Measurements from ENCODE around the gene SHROOM3.
A peak's percentile ranks its signal among the peaks of the same experiment; 100 is the strongest.

SHROOM3 gene

GRCh38 chr4:76624241-76624681 is 189.2 kb downstream of the SHROOM3 start:
- peaks cover 25% of the 10 kb centered on the region for H3K4me1 ChIP-seq (ENCODE audit: insufficient read depth, low read length)
- no peaks in the 10 kb centered on the region for H3K9me3 ChIP-seq (ENCODE audit: control insufficient read depth, insufficient read depth, low read length)
- peak overlapping the region; percentile 21; the same call in 1 of the 2 replicates for H3K9ac ChIP-seq (ENCODE audit: low read depth, low read length)
- H3K36me3 ChIP-seq (ENCODE audit: insufficient read depth, low read length) = no peaks in the 10 kb centered on the region

- Histone ChIP-seq H3K36me3 (ENCODE audit: insufficient read depth, low read length) (no peaks in the 10 kb centered on the region), H3K4me1 (ENCODE audit: insufficient read depth, low read length) (peaks cover 25% of the 10 kb centered on the region), H3K9me3 (ENCODE audit: control insufficient read depth, insufficient read depth, low read length) (no peaks in the 10 kb centered on the region), H3K9ac (ENCODE audit: low read depth, low read length) (no peak overlapping the region)
Measured at GRCh38 chr4:76624931-76625715, 190.1 kb downstream of the SHROOM3 start.

- no peaks in the 10 kb centered on the region for H3K9me3 ChIP-seq (ENCODE audit: control insufficient read depth, insufficient read depth, low read length)
- no peak overlapping the region for H3K9ac ChIP-seq (ENCODE audit: low read depth, low read length)
- no peaks in the 10 kb centered on the region for H3K36me3 ChIP-seq (ENCODE audit: insufficient read depth, low read length)
- peaks cover 25% of the 10 kb centered on the region for H3K4me1 ChIP-seq (ENCODE audit: insufficient read depth, low read length)
Measured at GRCh38 chr4:76626686-76627465, 191.8 kb downstream of the SHROOM3 start.

- Histone ChIP-seq H3K36me3 (ENCODE audit: insufficient read depth, low read length) (no peaks in the 10 kb centered on the region), H3K9ac (ENCODE audit: low read depth, low read length) (no peak overlapping the region), H3K9me3 (ENCODE audit: control insufficient read depth, insufficient read depth, low read length) (no peaks in the 10 kb centered on the region), H3K4me1 (ENCODE audit: insufficient read depth, low read length) (peaks cover 18% of the 10 kb centered on the region)
Measured at GRCh38 chr4:76628251-76628650, 193.2 kb downstream of the SHROOM3 start.

DNA sequence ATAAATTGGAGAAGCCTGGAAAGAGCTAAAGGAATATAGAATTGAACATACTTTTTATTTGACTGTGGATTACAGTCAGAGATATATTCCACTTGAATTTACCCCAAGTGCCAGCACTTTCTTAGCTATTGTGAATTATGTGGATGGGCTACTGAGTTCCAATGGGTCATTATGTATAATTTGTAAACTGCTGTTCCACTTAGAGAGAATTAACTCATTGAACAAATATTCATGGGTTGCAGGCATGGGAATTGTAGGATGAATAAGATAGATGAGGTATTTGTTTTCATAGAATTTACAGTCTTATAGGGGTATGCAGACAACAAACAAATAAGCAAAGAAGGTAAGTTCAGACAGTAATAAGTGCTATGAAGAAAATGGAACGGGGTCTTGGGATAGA is 195.7 kb downstream of the SHROOM3 start:
- Histone ChIP-seq H3K36me3 (ENCODE audit: insufficient read depth, low read length) (no peaks in the 10 kb centered on the region), H3K9me3 (ENCODE audit: control insufficient read depth, insufficient read depth, low read length) (no peaks in the 10 kb centered on the region), H3K9ac (ENCODE audit: low read depth, low read length) (no peak overlapping the region), H3K4me1 (ENCODE audit: insufficient read depth, low read length) (no peaks in the 10 kb centered on the region)

GRCh38 chr4:76634220-76634619 is 199.2 kb downstream of the SHROOM3 start:
- no peak overlapping the region for H3K9ac ChIP-seq (ENCODE audit: low read depth, low read length)
- H3K4me1 ChIP-seq (ENCODE audit: insufficient read depth, low read length) = no peaks in the 10 kb centered on the region
- H3K36me3 ChIP-seq (ENCODE audit: insufficient read depth, low read length) = no peaks in the 10 kb centered on the region
- no peaks in the 10 kb centered on the region for H3K9me3 ChIP-seq (ENCODE audit: control insufficient read depth, insufficient read depth, low read length)

GRCh38 chr4:76637712-76638361 is 202.8 kb downstream of the SHROOM3 start:
- Histone ChIP-seq H3K4me1 (ENCODE audit: insufficient read depth, low read length) (peaks cover 7% of the 10 kb centered on the region; the same call in 1 of the 2 replicates), H3K36me3 (ENCODE audit: insufficient read depth, low read length) (no peaks in the 10 kb centered on the region), H3K9me3 (ENCODE audit: control insufficient read depth, insufficient read depth, low read length) (no peaks in the 10 kb centered on the region), H3K9ac (ENCODE audit: low read depth, low read length) (no peak overlapping the region)

DNA sequence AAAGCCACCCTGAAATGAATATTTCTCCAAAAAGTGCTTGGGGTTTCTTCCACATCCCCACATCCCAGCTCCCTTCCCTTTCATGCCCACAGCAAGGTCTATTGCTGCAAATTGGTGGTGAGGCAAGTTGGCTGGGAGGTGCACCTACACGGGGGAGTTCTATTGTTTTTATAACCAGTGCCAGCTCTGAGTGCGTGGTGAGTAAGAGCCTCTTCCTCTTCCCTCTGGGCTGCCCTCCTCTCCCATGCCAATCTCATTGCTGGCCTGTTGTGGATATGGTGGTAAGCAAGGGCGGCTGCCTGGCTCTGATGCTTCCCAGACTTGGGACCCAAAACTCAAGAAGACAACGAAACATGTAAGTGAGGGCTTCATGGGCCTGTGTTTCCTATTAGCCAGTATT is 204.3 kb downstream of the SHROOM3 start:
- H3K4me1 ChIP-seq (ENCODE audit: insufficient read depth, low read length) = peaks cover 7% of the 10 kb centered on the region; the same call in 1 of the 2 replicates
- no peaks in the 10 kb centered on the region for H3K36me3 ChIP-seq (ENCODE audit: insufficient read depth, low read length)
- H3K9me3 ChIP-seq (ENCODE audit: control insufficient read depth, insufficient read depth, low read length) = no peaks in the 10 kb centered on the region
- H3K9ac ChIP-seq (ENCODE audit: low read depth, low read length) = no peak overlapping the region

GRCh38 chr4:76640353-76640910 is 205.4 kb downstream of the SHROOM3 start:
- Histone ChIP-seq H3K9me3 (ENCODE audit: control insufficient read depth, insufficient read depth, low read length) (no peaks in the 10 kb centered on the region), H3K9ac (ENCODE audit: low read depth, low read length) (no peak overlapping the region), H3K4me1 (ENCODE audit: insufficient read depth, low read length) (peaks cover 7% of the 10 kb centered on the region; the same call in 1 of the 2 replicates), H3K36me3 (ENCODE audit: insufficient read depth, low read length) (no peaks in the 10 kb centered on the region)

DNA sequence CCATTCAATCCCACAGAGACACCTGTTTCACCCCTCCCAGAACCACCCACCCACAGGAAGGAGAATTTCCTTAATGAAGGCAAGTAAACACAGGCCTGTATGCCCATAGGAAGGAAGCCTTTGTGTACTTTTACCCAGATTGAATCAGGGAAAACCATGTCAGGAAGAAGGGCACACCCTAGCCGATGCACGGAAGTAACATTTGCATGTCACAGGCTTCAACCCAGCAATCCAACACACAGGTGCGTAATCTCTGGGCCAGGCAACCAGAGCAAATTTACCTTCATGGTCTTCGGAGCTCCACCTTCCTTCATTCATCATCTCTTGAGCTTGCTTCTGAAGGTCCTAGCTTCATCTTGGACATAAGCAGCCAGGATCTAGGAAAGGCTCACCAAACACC is 206.3 kb downstream of the SHROOM3 start:
- peaks cover 7% of the 10 kb centered on the region; the same call in 1 of the 2 replicates for H3K4me1 ChIP-seq (ENCODE audit: insufficient read depth, low read length)
- H3K36me3 ChIP-seq (ENCODE audit: insufficient read depth, low read length) = no peaks in the 10 kb centered on the region
- no peak overlapping the region for H3K9ac ChIP-seq (ENCODE audit: low read depth, low read length)
- H3K9me3 ChIP-seq (ENCODE audit: control insufficient read depth, insufficient read depth, low read length) = no peaks in the 10 kb centered on the region

- Histone ChIP-seq H3K9ac (ENCODE audit: low read depth, low read length) (no peak overlapping the region), H3K36me3 (ENCODE audit: insufficient read depth, low read length) (no peaks in the 10 kb centered on the region), H3K4me1 (ENCODE audit: insufficient read depth, low read length) (peaks cover 7% of the 10 kb centered on the region; the same call in 1 of the 2 replicates), H3K9me3 (ENCODE audit: control insufficient read depth, insufficient read depth, low read length) (no peaks in the 10 kb centered on the region)
Measured at GRCh38 chr4:76641758-76642157, 206.7 kb downstream of the SHROOM3 start.

DNA sequence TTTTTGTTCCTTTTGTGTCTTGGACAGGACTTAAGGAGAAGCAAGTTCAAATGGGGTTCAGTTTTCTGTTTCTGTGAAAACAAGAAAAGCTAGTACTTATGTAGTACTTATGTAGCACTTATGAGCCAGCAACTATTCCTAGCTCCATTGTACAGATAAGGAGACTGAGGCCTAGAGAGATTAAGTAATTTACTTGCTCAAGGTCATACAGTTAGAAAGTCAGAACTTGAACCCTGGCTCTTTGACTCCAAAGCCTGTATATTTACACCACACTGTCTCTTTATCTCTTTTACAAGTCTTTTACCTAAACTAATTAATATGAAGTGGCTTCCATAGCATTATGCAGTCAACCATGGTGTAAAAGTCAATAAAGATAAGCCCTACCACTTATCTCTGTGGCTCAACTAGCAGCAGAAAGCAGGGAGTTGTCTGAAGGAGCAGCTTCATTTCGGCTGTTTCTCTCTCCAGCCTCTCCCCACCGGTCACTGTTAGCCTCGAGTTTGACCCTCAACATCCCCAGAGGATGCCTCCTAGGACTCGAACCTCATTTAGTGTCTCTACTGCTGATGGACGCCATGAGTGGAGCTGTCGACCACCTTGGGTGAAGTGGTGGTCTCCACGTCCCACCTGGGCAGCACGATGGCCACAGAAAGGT is 209.9 kb downstream of the SHROOM3 start:
- Histone ChIP-seq H3K36me3 (ENCODE audit: insufficient read depth, low read length) (no peaks in the 10 kb centered on the region), H3K4me1 (ENCODE audit: insufficient read depth, low read length) (peaks cover 7% of the 10 kb centered on the region; the same call in 1 of the 2 replicates), H3K9ac (ENCODE audit: low read depth, low read length) (no peak overlapping the region), H3K9me3 (ENCODE audit: control insufficient read depth, insufficient read depth, low read length) (no peaks in the 10 kb centered on the region)

- Histone ChIP-seq H3K9ac (ENCODE audit: low read depth, low read length) (no peak overlapping the region), H3K36me3 (ENCODE audit: insufficient read depth, low read length) (no peaks in the 10 kb centered on the region), H3K4me1 (ENCODE audit: insufficient read depth, low read length) (no peaks in the 10 kb centered on the region), H3K9me3 (ENCODE audit: control insufficient read depth, insufficient read depth, low read length) (no peaks in the 10 kb centered on the region)
Measured at GRCh38 chr4:76649086-76649485, 214.1 kb downstream of the SHROOM3 start.

GRCh38 chr4:76651616-76652015 is 216.6 kb downstream of the SHROOM3 start:
- H3K4me1 ChIP-seq (ENCODE audit: insufficient read depth, low read length) = no peaks in the 10 kb centered on the region
- no peaks in the 10 kb centered on the region for H3K9me3 ChIP-seq (ENCODE audit: control insufficient read depth, insufficient read depth, low read length)
- H3K9ac ChIP-seq (ENCODE audit: low read depth, low read length) = no peak overlapping the region
- H3K36me3 ChIP-seq (ENCODE audit: insufficient read depth, low read length) = no peaks in the 10 kb centered on the region

All from ES-I3 (cell line).